HepG2 (cell line): ENCODE results near the gene TAS1R1. TPM values are rescaled to one million over a fixed set of nuclear protein-coding genes. Genes with fewer than 3 reads are reported as not detected.

Source experiments
- CEBPB ChIP-seq: IDR thresholded peaks from 2 replicates; pipeline ENCODE4 v1.6.1; 2011; ENCODE audit warnings: low read depth, low read length, improper control_type of control experiment, borderline replicate concordance
- HOXA5 ChIP-seq: sonication (generic); formaldehyde crosslinking; IDR thresholded peaks from 2 replicates; pipeline ENCODE4 v1.4.0; 2020; ENCODE audit warnings: missing genetic modification reagents
- MZF1 ChIP-seq: sonication (generic); formaldehyde crosslinking; IDR thresholded peaks from 2 replicates; pipeline ENCODE4 v1.8.1; 2023; ENCODE audit warnings: mild to moderate bottlenecking, missing genetic modification reagents, borderline replicate concordance
- NFRKB ChIP-seq: fragments of 450-650 bp; IDR thresholded peaks from 2 replicates; pipeline ENCODE4 v1.6.1; 2017
- NFYB ChIP-seq: sonication (generic); formaldehyde crosslinking; IDR thresholded peaks from 2 replicates; pipeline ENCODE4 v1.4.0; 2020; ENCODE audit warnings: missing genetic modification reagents
- TARDBP ChIP-seq: sonication (generic); formaldehyde crosslinking; IDR thresholded peaks from 2 replicates; pipeline ENCODE4 v1.8.0; 2022; ENCODE audit warnings: mild to moderate bottlenecking, missing genetic modification reagents
- WIZ ChIP-seq: sonication (generic); formaldehyde crosslinking; IDR thresholded peaks from 2 replicates; pipeline ENCODE4 v1.5.1; 2020; ENCODE audit warnings: mild to moderate bottlenecking, missing genetic modification reagents
- ZNF121 ChIP-seq: sonication (generic); formaldehyde crosslinking; IDR thresholded peaks from 2 replicates; pipeline ENCODE4 v1.5.0; 2020; ENCODE audit warnings: mild to moderate bottlenecking, missing genetic modification reagents
- ZNF20 ChIP-seq: sonication (generic); formaldehyde crosslinking; IDR thresholded peaks from 2 replicates; pipeline ENCODE4 v1.4.0; 2020; ENCODE audit warnings: mild to moderate bottlenecking, moderate library complexity, missing genetic modification reagents
- ZNF543 ChIP-seq: sonication (generic); formaldehyde crosslinking; IDR thresholded peaks from 2 replicates; pipeline ENCODE4 v1.4.0; 2020; ENCODE audit warnings: mild to moderate bottlenecking, missing genetic modification reagents
- ZNF598 ChIP-seq: sonication (generic); formaldehyde crosslinking; IDR thresholded peaks from 2 replicates; pipeline ENCODE4 v1.5.1; 2020; ENCODE audit warnings: mild to moderate bottlenecking, missing genetic modification reagents, borderline replicate concordance
- ZNF607 ChIP-seq: sonication (generic); formaldehyde crosslinking; IDR thresholded peaks from 2 replicates; pipeline ENCODE4 v1.5.1; 2020; ENCODE audit warnings: missing genetic modification reagents, mild to moderate bottlenecking, borderline replicate concordance
- ZSCAN12 ChIP-seq: sonication (generic); formaldehyde crosslinking; IDR thresholded peaks from 2 replicates; pipeline ENCODE4 v1.9.0; 2021; ENCODE audit warnings: mild to moderate bottlenecking, missing genetic modification reagents
- polyA plus RNA-seq, 8 experiments: library from polyadenylated mRNA; depleted of rRNA in 3 of 8; stranded (reverse) in 7 of 8; unstranded in 1 of 8; fragments of >200 nt; fragmentation: Illumina TruSeq in 4 of 8; extraction: Trizol in 4 of 8; gene quantifications; 2 replicates each; pipeline versions ENCODE4 v1.2.1 to v1.2.3, GENCODE V29; 2011 to 2016; ENCODE audit warnings: low read depth in 4 of 8, missing spikeins in 1 of 8, mixed read lengths in 1 of 8; ENCODE audit not compliant: insufficient read depth in 1 of 8
- total RNA-seq, 5 experiments: library from RNA; depleted of rRNA; stranded (reverse); fragments of >200 nt; fragmentation: Illumina TruSeq; extraction: Trizol; gene quantifications; 2 replicates each; pipeline ENCODE4 v1.2.3, GENCODE V29; 2016; ENCODE audit warnings: low read depth in 1 of 5
- TF ChIP-seq, protein P1 (sequence below): sonication (generic); formaldehyde crosslinking; IDR thresholded peaks from 2 replicates; pipeline ENCODE4 v1.4.0; 2020; ENCODE audit warnings: missing genetic modification reagents
- TF ChIP-seq, protein P2 (sequence below): sonication (generic); formaldehyde crosslinking; IDR thresholded peaks from 2 replicates; pipeline ENCODE4 v1.5.0; 2020; ENCODE audit warnings: missing genetic modification reagents, mild to moderate bottlenecking, borderline replicate concordance
- TF ChIP-seq, protein P3 (sequence below), 2 experiments: sonication (generic) in 1 of 2; formaldehyde crosslinking in 1 of 2; IDR thresholded peaks; 2 replicates each; pipeline versions ENCODE4 v1.5.1 to v1.6.1; 2011 to 2020; ENCODE audit warnings: borderline replicate concordance in 1 of 2, low read depth in 1 of 2, low read length in 1 of 2, mild to moderate bottlenecking in 1 of 2, missing genetic modification reagents in 1 of 2, moderate library complexity in 1 of 2
- TF ChIP-seq, protein P4 (sequence below): sonication (generic); formaldehyde crosslinking; IDR thresholded peaks from 2 replicates; pipeline ENCODE4 v1.4.0; 2020; ENCODE audit warnings: mild to moderate bottlenecking, low read depth, missing genetic modification reagents

TAS1R1 gene
- total and polyA plus RNA-seq, 2 of the 13 experiments (the other 11 are each of a cell fraction or from before 2014, with no cell fraction given): 1.4 to 1.6 TPM

DNA sequence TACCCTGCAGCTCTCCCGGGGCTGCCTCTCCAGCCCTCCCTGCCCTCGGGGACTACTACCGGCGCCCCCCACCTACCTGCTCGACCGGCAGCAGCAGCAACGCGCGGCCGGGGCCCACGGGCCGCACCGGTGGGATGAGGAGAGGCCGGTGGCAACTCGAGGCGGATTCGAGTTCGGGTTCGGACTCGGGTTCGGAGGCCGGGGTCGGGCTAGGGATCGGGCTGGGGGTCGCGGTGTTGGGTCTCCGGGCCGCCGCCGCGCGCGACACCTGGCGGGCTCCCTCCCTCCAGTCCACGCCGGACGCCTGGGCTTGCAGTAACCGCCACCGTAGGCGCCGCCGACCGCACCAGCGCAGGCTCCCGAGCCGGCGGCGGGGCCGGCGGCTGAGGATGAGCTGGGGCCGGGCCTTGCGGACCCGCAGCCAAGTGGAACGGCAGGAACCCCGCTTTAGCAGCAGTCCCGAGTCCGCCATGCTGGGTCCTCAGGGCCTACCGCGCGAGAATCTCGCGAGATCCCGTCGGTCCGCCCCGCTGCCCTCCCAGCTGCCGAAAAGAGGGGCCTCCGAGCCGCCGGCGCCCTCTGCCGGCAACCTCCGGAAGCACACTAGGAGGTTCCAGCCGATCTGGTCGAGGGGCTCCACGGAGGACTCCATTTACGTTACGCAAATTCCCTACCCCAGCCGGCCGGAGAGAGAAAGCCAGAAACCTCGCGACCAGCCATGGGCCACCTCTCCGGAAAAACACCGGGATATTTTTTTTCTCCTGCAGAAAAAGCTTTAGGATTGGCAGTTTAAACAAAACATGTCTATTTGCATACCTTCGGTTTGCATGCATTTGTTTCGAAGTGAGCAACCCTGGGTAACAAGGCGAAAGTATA, 838 bp upstream of the TAS1R1 start, which contains the start of gene NOL9 (continued):
- TF ChIP-seq, protein P1, sequence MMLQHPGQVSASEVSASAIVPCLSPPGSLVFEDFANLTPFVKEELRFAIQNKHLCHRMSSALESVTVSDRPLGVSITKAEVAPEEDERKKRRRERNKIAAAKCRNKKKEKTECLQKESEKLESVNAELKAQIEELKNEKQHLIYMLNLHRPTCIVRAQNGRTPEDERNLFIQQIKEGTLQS (CRISPR knock-in tag): no peak
- peak; percentile 84 for TF ChIP-seq HOXA5 (CRISPR knock-in tag)
- 0 out of 2 replicates have a peak, but pooled peaks have one; percentile 51 for TF ChIP-seq ZNF607 (CRISPR knock-in tag)
- TF ChIP-seq NFRKB: no peak
- TF ChIP-seq TARDBP: peak; percentile 63; the same call in 1 of the 2 replicates
- peak; percentile 57; the same call in 1 of the 2 replicates for TF ChIP-seq CEBPB
- 0 out of 2 replicates have a peak, but pooled peaks have one; percentile 64 for TF ChIP-seq ZNF543 (CRISPR knock-in tag)
- TF ChIP-seq, protein P2, sequence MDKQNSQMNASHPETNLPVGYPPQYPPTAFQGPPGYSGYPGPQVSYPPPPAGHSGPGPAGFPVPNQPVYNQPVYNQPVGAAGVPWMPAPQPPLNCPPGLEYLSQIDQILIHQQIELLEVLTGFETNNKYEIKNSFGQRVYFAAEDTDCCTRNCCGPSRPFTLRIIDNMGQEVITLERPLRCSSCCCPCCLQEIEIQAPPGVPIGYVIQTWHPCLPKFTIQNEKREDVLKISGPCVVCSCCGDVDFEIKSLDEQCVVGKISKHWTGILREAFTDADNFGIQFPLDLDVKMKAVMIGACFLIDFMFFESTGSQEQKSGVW (CRISPR knock-in tag): no peak
- peak; percentile 78; the same call in 1 of the 2 replicates for TF ChIP-seq ZSCAN12 (CRISPR knock-in tag)
- TF ChIP-seq WIZ (CRISPR knock-in tag): peak; percentile 82; the same call in 1 of the 2 replicates
- TF ChIP-seq, protein P3, sequence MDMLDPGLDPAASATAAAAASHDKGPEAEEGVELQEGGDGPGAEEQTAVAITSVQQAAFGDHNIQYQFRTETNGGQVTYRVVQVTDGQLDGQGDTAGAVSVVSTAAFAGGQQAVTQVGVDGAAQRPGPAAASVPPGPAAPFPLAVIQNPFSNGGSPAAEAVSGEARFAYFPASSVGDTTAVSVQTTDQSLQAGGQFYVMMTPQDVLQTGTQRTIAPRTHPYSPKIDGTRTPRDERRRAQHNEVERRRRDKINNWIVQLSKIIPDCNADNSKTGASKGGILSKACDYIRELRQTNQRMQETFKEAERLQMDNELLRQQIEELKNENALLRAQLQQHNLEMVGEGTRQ (IDR thresholded peaks at IDR 0.05; ENCODE audit: low read depth, low read length): no peak
- TF ChIP-seq, protein P3 (CRISPR knock-in tag; IDR thresholded peaks at IDR 0.05; ENCODE audit: borderline replicate concordance): no peak
- TF ChIP-seq ZNF20 (CRISPR knock-in tag): no peak
- TF ChIP-seq, protein P4, sequence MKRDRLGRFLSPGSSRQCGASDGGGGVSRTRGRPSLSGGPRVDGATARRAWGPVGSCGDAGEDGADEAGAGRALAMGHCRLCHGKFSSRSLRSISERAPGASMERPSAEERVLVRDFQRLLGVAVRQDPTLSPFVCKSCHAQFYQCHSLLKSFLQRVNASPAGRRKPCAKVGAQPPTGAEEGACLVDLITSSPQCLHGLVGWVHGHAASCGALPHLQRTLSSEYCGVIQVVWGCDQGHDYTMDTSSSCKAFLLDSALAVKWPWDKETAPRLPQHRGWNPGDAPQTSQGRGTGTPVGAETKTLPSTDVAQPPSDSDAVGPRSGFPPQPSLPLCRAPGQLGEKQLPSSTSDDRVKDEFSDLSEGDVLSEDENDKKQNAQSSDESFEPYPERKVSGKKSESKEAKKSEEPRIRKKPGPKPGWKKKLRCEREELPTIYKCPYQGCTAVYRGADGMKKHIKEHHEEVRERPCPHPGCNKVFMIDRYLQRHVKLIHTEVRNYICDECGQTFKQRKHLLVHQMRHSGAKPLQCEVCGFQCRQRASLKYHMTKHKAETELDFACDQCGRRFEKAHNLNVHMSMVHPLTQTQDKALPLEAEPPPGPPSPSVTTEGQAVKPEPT (CRISPR knock-in tag): no peak
- no peak for TF ChIP-seq ZNF598
- TF ChIP-seq NFYB (CRISPR knock-in tag): 0 out of 2 replicates have a peak, but pooled peaks have one; percentile 23
- TF ChIP-seq MZF1 (CRISPR knock-in tag): no peak
- TF ChIP-seq ZNF121 (CRISPR knock-in tag): no peak
